LNCAP (cell line): Measurements from ENCODE around the gene MGMT.

Experiments used
- TF ChIP-seq, protein P1 (sequence below): fragments of 450-650 bp; IDR thresholded peaks from 2 replicates; pipeline ENCODE4 v1.5.1; 2017; ENCODE audit warnings: mild to moderate bottlenecking

MGMT gene

DNA sequence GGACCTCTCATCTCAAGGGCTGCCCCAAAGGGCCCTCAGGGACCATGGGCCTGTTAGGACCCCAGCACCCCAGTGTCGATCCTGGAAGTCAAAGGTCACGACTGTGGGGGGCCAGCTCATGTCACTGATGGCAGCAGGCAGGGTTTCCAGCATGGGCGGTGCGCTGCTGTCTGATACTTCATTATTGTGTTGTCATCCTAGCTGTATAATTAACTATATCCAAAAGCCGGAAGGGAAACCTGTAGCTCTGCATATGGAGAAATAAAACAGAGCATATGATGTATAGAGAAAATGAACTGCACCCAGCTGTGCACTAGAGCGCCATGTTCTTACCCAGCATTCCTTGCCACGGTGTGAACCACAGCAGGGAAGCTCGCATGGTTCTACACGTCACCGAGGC, 300.7 kb downstream of the MGMT start:
- TF ChIP-seq, protein P1, sequence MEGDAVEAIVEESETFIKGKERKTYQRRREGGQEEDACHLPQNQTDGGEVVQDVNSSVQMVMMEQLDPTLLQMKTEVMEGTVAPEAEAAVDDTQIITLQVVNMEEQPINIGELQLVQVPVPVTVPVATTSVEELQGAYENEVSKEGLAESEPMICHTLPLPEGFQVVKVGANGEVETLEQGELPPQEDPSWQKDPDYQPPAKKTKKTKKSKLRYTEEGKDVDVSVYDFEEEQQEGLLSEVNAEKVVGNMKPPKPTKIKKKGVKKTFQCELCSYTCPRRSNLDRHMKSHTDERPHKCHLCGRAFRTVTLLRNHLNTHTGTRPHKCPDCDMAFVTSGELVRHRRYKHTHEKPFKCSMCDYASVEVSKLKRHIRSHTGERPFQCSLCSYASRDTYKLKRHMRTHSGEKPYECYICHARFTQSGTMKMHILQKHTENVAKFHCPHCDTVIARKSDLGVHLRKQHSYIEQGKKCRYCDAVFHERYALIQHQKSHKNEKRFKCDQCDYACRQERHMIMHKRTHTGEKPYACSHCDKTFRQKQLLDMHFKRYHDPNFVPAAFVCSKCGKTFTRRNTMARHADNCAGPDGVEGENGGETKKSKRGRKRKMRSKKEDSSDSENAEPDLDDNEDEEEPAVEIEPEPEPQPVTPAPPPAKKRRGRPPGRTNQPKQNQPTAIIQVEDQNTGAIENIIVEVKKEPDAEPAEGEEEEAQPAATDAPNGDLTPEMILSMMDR, result no peak

DNA sequence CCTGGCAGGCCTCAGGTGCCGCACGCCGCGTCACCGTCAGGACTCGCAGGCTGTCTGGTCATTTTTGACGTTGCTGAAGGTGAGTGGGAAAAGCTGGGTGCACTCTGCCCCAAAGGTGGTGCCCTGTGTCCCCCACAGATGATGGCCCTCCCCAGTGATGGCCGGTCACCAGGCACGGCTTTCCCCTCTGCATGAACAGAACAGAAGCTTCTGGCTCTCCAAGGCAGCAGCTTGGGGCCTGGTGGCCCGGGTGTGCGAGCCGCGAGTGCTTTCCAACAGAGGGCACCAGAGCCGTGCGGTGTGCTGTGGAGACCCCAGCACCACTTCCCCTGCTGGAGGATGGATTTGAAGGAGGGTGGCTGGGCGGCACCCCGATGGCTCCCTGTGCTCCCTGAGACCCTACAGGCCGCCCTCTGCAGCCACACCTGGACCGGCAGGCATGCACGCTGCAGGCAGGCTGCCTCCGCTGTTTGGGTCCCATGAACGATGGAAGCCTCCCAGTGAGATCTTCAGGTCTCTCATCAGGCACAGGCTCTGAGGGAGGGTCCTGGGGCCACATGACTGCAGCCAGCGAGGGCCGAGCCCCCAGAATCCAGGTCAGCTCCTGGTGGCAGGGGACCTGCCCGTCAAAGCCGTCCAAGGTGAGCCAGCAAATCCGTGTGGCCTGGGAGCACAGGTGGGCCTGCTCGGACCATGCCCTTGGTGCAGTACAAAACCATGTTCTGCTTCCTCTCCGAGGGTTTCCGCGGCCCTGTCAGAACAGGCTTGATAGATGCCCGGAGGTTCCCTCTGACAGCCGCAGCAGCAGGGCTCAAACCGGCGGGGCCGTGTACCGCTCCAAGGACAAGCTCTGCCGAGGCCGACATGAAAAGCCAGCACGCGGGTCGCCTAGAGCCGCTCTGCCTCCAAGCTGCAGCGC, 301.7 kb downstream of the MGMT start:
- TF ChIP-seq, protein P1, result no peak

DNA sequence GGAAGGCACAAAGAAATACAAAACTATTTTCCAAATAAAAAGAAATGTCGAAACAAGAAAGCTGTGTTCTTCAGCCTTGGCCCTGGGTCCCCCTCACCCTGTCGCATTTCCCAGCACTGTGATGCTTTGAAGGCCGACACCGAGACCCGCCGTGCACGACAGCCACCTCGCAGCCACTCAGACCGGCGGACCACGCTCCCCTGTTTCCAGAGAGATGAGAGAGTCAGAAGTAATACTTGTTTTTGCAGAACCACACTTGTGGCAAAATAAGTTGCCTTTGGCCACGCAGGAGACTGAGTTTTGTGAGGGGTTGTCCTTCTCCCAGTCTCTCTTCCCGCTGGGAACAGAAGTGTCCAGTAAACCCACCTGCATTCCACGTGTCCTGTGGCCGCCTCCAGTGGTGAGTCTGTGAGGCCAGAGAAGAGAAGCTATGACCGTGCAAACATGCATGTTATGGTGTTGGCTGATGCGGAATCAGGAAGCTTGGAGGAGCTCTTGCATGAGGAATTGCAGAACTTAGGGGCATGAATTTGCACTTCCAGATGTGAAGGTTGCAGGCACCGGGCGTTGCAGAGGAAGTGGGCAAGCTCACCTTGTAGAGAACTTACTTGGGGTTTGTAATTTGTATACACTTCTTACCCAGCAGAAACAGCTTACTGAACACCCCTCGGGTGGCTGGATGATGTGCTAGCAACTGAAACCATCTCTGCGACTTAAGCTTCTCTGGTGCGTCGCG, 302.5 kb downstream of the MGMT start:
- TF ChIP-seq, protein P1, result no peak

DNA sequence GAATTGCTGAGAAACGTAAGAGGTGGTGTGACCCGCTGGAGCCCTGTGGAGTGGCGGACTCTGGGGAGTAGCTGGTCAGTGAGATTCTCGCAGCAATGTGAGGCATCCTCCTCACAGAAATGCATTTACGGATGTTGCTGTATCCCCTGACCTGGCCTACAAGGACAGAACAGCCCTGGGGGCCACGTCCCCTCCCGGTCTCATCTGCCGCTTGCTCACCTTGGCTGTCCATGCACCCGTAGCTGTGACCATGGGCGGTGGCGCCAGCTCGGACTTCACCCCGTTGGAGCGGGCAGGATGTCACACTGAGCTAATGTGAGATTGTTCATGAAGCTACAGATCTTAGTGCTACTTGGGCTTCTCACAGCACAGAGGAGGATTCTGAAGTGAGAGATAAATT, 303.2 kb downstream of the MGMT start:
- TF ChIP-seq, protein P1, result no peak

DNA sequence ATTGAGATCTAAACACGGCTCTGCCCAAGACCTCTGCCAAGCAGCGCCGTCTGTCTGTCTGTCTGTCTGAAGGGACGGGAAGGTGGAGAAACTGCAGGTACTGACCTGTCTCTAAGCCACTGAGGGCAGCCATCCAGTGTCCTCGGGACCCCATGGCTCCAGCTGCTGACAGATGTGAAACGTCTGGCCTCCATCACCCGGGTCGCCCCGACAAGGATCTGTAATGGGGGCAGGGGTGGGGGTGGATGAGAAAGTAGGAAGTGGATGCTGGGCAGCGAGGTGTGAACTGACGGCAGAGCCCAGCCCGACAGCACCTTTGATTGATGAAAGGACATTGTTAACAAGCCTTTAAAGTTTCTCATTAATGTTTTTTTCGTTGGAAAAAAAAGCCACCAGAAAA, 304.0 kb downstream of the MGMT start:
- TF ChIP-seq, protein P1, result no peak

DNA sequence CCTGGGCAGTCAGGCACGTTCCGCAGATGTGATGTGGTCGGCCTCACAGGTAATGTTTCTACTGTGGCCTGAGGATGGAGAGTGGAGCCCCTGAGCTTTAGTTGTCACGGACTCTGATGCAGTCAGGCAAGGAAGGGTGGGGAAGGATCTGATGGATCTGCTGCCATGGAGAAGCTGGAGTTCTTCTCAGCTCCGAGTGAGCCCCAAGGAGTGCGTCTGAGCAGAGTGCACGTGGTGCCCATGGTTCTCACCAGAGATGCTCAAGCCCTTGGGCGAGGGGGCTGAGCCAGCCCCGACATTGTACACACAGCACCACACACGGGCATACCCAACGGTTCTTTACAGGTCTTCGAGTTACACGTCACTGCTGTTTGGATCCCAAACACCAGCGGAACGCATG, 304.5 kb downstream of the MGMT start:
- TF ChIP-seq, protein P1, result no peak

DNA sequence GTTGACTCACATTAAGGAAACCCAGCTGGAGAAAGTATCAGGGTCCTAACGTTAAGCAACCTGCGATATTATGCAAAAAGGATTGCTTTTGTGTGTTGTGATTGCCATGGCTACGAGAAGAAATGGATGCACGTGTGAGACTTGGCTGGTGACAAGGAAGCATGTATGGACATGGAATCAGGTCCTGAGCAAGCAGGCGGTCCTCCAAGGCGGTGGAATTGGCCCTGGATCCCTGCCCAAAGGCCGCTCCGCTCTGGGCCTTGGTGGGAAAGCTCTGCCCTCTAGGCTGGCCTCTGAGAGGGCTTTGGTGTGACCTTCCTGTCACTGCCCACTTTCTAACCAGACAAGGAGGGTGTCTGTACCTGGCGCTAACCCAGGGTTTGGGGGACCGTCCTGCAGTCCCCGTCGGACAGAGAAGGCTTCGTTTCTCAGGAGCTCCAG, 305.0 kb downstream of the MGMT start:
- TF ChIP-seq, protein P1, result no peak
